Raji (cell line): ENCODE data around the gene NABP1.

Experiments
- POLR2A ChIP-seq: IDR thresholded peaks from 2 replicates; pipeline ENCODE4 v1.6.1; 2011; ENCODE audit warnings: low read depth, low read length, control low read depth; ENCODE audit not compliant: insufficient read depth

NABP1 gene

DNA sequence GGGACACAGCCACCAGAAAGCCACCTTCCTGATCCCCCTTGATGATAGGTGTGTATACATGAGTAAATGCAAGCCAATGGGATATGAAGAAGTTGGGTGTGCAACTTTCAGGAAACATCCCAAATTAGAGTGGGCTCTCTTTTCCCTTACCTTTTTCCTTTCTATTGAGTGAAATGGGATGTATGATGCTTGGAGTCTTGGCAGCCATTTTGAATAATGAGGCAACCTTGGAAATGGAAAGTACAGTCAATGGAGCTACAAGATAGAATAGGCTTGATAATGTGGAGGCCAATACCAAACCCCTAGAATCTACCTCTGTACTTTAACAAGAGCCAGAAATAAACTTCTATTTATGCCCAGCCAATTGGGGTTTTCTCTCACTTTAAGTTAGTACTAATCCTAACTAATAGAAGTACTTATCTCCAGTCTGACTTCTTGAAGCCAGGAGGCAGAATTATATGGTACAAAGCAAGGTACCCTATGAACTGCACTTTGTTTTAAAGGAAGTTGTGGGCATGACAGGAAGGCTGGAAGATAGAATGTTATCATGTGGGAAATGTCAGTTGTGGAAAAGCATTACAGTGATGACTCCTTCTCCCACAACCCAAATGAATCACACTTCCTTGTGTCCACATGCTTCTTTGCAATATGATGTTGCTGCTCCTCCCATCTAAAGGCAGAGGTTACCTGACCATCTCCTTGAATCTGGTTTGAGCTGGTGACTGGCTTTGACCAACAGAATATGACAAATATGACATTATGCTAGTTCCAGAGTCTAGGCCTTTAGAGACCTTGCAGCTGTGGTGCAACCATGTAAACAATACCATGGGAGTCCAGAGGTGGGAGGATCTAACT is 12.9 kb upstream of the NABP1 start:
- TF ChIP-seq POLR2A: no peak

DNA sequence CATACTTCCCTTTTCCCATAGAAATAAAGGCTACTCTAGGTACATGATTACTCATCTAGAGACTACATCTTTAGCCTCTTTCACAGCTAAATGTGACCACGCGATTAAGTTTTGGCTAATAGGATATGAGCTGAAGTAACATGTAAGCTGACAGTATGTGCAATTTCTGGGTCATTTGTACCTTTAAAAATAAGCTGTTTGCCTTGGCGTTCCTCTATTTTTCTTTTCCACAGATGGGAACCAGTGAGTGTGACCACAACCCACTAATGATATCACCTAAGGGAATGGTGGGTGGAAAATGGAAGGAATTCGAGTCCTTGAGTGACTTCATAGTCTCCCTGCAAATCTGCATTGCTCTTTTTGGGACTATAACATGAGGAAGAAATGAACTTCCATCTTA is 11.7 kb upstream of the NABP1 start:
- TF ChIP-seq POLR2A: no peak

- no peak for TF ChIP-seq POLR2A
Measured at GRCh38 chr2:191666732-191667131, 11.2 kb upstream of the NABP1 start.

- TF ChIP-seq POLR2A: no peak
Measured at GRCh38 chr2:191670076-191670475, 7.9 kb upstream of the NABP1 start.

- TF ChIP-seq POLR2A: no peak
Measured at GRCh38 chr2:191670787-191671186, 7.1 kb upstream of the NABP1 start.

DNA sequence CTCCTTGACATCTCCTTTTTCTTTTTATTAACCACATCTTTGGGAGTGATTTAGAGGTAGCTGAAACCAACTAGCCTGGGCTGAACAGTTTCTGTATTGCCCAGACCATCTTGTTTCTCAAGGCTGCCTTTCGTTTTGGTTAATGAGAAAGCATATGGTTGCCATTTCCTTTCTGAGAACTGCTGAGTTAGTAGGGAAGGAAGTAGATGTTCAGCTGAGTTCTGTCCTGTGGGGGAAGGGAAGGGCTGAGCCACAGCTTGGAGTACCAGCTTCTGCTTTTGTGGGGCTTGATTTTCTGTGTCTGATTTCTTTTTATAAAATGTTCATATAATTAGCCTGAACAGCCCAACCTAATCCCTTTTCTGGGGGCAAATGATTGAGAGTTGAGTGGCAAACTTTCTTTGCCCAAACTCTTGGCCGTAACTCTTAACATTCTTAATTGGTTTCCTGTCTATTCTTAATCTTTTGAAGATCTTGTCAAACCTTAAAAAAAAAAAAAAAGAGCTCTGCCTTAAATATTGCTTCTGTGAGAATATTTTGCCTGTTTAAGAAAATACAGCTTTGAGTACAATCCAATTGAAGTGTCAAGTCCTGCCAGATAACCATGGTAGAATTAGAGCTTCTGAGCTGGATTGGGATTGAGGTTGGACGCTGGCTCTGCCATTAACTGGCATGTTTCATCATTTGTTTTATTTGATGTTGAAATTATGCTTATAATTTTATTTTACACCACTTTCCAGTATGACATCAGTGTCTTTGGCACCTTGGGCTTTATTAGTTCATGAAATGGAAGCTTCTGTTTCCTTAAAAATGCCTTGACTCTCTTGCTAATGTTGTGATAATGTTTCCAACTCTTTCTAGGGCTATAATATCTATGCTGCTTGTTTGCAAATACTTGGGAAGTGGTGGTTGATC is 1.9 kb upstream of the NABP1 start:
- TF ChIP-seq POLR2A: peak; percentile 31; the same call in 1 of the 2 replicates

DNA sequence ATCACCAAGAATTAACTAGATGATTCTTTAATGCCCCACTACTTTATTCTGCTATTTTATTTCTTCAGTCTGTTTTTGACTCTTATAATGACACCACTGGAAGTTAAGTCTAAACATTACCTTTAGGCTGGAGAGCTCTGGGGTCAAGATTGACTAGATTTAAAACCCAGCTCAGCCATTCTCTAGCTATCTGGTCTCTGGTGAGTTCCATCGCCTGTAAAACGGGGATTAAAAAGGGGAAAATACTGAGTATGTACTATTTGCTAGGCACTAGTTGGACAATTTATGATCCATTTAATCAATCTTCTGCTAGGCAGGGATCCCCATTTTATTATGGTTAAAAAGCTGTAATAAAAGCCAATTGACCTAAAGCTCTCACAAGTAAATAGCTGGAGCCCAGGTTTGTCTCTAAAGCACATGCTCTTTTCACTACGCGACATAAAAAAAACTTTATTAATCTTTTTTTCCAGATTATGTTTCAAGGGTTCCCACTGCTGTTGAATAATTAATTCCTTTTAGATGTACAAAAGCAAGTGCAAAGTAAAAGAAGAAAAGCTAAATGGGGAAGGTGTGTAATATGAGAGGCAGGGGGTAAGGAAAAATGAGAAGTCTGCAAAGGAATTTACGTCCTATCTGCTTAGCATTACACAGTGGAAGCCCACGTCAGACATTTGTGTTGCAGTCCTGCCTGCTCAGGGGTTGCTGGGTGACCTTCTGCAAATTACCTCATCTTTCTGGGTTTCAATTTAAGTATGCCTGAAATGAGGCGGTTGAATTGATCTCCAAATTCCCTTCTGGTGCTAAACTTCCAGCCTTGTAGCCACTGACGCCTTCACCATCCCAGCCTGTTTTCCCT is 918 bp upstream of the NABP1 start:
- TF ChIP-seq POLR2A: no peak

- TF ChIP-seq POLR2A: no peak
Measured at GRCh38 chr2:191678437-191679100, 633 bp downstream of the NABP1 start.

- peak; percentile 43; the same call in 1 of the 2 replicates for TF ChIP-seq POLR2A
Measured at GRCh38 chr2:191679818-191680600, 2.1 kb downstream of the NABP1 start.

DNA sequence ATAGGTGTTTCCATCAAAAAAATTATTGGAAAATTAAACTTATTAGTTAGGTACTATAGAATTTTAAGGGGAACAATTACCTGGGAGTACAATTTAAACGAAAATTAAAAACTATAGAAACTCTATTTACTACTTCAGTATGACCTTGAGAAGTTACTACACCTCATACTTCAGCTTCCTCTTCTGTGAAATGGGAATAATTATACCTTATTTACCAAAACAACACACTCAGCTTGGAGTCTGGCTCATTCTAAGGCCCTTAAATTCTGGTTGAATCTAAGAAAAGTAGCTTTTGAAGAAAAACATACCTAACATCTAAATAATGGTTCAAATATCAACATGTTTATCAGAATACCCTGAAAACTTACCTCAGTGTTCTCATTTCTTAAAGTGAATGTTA is 2.7 kb downstream of the NABP1 start:
- TF ChIP-seq POLR2A: no peak

- TF ChIP-seq POLR2A: no peak
Measured at GRCh38 chr2:191682126-191682525, 4.2 kb downstream of the NABP1 start.

DNA sequence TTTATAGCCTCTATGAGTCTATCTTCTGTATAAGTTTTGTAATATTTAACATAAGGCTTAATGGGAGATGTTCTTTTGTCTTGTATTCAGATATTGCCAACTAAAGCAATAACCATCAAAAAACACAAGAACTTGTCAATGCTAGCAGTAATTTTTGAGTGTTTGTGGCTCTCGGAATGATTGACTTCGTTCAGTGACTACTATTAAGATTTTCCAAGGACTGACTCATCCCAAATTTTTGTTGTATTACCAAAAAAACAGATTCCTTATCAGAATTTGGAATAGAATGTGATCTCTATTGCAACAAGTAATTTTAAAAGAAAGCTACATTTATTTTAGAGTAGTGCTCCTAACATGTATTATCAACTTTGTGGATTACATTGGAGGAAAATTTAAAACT is 8.1 kb downstream of the NABP1 start:
- no peak for TF ChIP-seq POLR2A

DNA sequence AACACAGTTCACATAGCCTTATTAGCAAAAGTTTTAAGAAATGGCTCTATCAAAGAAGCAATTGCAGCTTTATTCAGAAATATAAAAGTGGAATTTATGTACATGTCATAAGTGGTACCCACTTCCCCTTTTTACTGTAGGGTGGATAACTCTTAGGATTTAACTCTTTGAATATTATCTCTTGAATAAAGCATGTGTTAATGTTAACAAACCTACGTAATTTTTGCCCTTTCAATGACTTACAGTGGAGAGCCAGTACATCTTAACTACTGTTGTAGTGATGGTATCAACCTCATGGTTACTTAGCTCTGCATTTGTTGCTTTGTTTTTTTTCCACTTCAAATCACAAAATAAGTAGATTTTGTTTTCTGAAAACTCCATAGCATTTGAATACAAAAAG is 8.8 kb downstream of the NABP1 start:
- TF ChIP-seq POLR2A: no peak

DNA sequence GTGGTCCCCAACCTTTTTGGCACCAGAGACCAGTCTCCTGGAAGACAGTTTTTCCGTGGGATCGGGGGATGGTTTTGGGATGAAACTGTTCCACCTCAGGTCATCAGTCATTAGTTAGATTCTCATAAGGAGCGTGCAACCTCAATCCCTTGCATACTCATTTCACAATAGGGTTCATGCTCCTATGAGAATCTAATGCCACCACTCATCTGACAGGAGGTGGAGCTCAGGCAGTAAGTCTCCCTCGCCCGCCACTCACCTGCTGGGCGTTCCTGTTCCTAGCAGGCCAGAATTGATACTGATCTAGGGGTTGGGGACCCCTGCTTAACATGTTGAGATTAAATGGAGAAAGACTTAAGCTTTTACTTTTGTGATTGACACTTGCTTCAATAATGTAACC is 9.9 kb downstream of the NABP1 start:
- TF ChIP-seq POLR2A: no peak
